GM12878 (cell line): Measurements from ENCODE around the gene DNMT1. TPM values are rescaled to one million over a fixed set of nuclear protein-coding genes. Genes with fewer than 3 reads are reported as not detected.

Experiments
- ATF2 ChIP-seq: IDR thresholded peaks from 2 replicates; pipeline ENCODE4 v1.6.1; 2012; ENCODE audit warnings: low read length, inconsistent platforms
- CBFB ChIP-seq: IDR thresholded peaks from 2 replicates; pipeline ENCODE4 v1.6.1; 2016; ENCODE audit warnings: antibody characterized with exemption, low read depth
- CHD4 ChIP-seq: fragments of 200-600 bp; sonication (generic); IDR thresholded peaks from 2 replicates; pipeline ENCODE4 v1.6.1; 2016; ENCODE audit warnings: mild to moderate bottlenecking
- HDAC6 ChIP-seq: fragments of 200-600 bp; sonication (generic); IDR thresholded peaks from one replicate; pipeline ENCODE4 v1.8.0; 2017; ENCODE audit warnings: antibody characterized with exemption; ENCODE audit not compliant: unreplicated experiment
- NRF1 ChIP-seq: conservative IDR thresholded peaks from 2 replicates; pipeline ENCODE4 v1.6.1; 2011; ENCODE audit warnings: mild to moderate bottlenecking, low read depth, low read length, improper control_type of control experiment
- PKNOX1 ChIP-seq: fragments of 450-650 bp; IDR thresholded peaks from 2 replicates; pipeline ENCODE4 v1.6.1; 2016; ENCODE audit warnings: mild to moderate bottlenecking
- SMC3 ChIP-seq: IDR thresholded peaks from 2 replicates; pipeline ENCODE4 v1.6.1; 2011; ENCODE audit warnings: low read length, improper control_type of control experiment, borderline replicate concordance
- polyA plus RNA-seq, 11 experiments: library from polyadenylated mRNA; depleted of rRNA in 4 of 11; unstranded in 6 of 11; stranded (reverse) in 5 of 11; fragments of >200 nt; fragmentation: Nextera tagmentation in 4 of 11; fragmentation: Illumina TruSeq in 1 of 11; extraction: Ambion mirVana in 4 of 11; extraction: Trizol in 1 of 11; gene quantifications; 1 replicate in 1 of 11; 2 replicates in 10 of 11; pipeline versions ENCODE4 v1.2.1 to v1.2.3, GENCODE V29; 2011 to 2016; ENCODE audit warnings: inconsistent platforms in 2 of 11, missing spikeins in 2 of 11, low read depth in 1 of 11
- total RNA-seq, 4 experiments: library from RNA; depleted of rRNA in 3 of 4; stranded (reverse); fragments of >200 nt in 3 of 4; fragmentation: Illumina TruSeq in 1 of 4; extraction: Trizol in 1 of 4; gene quantifications; 2 replicates each; pipeline versions ENCODE4 v1.2.1 to v1.2.3, GENCODE V29; 2013 to 2021

DNMT1 gene
- total and polyA plus RNA-seq, 10 of the 15 experiments (the other 5 are each of a cell fraction or from before 2014, with no cell fraction given), result 70.0 to 290 (median 133) TPM

GRCh38 chr19:10112895-10113591, 81.7 kb downstream of the DNMT1 start (continued):
- TF ChIP-seq SMC3, result peak; percentile 73; the same call in 1 of the 2 replicates
- no peak for TF ChIP-seq HDAC6
- no peak for TF ChIP-seq NRF1
- peak; percentile 25; the same call in 1 of the 2 replicates for TF ChIP-seq ATF2
- TF ChIP-seq PKNOX1, result no peak
- TF ChIP-seq CBFB, result no peak
- TF ChIP-seq CHD4, result no peak
